ENCODE measurements around the gene SMARCC2. TPM values are rescaled to one million over a fixed set of nuclear protein-coding genes. Genes with fewer than 3 reads are reported as not detected.

The SMARCC2 gene
- total RNA-seq, 2 donors from 2014 or later: 46.2 to 50.8 TPM

DNA sequence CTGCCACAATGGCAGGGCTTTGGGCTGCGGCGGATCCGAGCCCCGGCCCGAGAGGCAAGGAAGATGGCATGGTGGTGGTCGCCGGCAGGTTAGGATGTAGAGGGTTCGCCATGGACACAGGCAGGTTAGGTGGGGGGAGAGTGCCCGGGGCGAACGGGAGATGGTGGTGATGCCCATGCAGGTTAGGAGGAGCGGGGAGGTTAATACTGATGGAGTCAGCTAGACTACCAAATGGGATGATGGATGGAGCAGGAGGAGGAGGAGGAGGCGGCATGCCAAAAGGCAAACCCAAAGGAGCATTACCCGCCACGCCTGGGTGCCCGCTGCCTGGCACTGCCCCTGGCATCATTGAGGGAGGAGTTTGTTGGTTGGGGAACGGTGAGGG is 24.9 kb downstream of the SMARCC2 start:
- no peak overlapping the region for H3K27ac ChIP-seq
- no peak for ATAC-seq

DNA sequence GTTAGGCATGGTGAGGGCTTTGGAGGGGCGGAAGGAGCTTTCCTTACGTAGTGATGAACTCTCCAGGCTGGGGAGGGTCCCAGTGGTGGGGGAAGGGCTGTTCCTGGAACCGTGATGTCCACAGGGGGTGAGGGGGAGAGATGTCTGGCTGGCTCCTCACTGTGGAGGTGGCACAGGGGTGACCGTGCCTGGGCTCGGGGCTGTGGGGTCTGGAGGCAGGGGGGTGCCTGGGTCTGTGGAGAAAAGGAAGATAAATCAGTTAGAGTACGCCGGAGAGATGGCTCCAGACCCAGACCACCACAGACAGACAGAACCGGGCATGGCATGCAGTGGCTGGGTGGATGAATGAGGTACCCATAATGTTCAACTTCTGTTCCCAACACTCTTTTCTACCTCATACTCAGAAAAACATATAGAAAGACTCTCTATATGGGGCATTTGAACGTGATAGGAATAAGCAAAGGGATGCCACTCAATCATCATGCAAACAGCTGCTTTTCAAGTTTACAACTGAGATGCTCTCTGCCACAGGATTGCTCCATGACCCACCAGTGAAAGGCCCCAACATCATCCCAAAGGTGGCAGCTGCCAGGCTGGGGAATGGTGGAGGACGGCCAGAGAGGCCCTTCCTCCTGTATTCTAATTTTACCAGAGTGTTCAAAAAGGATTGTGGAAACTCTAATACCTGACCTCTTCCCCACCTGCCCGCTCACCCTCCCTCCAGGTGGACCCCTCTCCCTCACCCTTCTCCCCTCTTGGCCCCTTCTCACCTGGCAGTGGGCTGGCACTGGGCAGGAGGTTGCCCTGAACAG is 25.5 kb downstream of the SMARCC2 start:
- Histone ChIP-seq H3K4me1 (peaks cover 28% of the 10 kb centered on the region), H3K27me3 (no peaks in the 10 kb centered on the region), H3K9me3 (no peaks in the 10 kb centered on the region), H3K27ac (peak overlapping the region in 1 of 4 donors; percentile 6), H3K4me3 (no peak overlapping the region), H3K36me3 (replicated peaks in 1 of 2; ENCODE audit: insufficient read depth in 1 of 2, low read depth in 2 of 2) (peaks cover 8 to 36% of the 10 kb centered on the region in 2 donors)
- intact Hi-C loops (cut with DNase I): no loop called here
- ATAC-seq (no peak), DNase-seq (no peak)
- no peak for TF ChIP-seq POLR2A (IDR thresholded peaks at IDR 0.05)
- TF ChIP-seq, protein P1, sequence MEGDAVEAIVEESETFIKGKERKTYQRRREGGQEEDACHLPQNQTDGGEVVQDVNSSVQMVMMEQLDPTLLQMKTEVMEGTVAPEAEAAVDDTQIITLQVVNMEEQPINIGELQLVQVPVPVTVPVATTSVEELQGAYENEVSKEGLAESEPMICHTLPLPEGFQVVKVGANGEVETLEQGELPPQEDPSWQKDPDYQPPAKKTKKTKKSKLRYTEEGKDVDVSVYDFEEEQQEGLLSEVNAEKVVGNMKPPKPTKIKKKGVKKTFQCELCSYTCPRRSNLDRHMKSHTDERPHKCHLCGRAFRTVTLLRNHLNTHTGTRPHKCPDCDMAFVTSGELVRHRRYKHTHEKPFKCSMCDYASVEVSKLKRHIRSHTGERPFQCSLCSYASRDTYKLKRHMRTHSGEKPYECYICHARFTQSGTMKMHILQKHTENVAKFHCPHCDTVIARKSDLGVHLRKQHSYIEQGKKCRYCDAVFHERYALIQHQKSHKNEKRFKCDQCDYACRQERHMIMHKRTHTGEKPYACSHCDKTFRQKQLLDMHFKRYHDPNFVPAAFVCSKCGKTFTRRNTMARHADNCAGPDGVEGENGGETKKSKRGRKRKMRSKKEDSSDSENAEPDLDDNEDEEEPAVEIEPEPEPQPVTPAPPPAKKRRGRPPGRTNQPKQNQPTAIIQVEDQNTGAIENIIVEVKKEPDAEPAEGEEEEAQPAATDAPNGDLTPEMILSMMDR (IDR thresholded peaks at IDR 0.05): no peak
- 76 to 81% methylated on average over 11 of the region's 11 CpGs for WGBS, 2 donors

More for the DNA sequence above, 24.9 kb downstream of the SMARCC2 start:
- Histone ChIP-seq H3K27me3 (no peaks in the 10 kb centered on the region), H3K9me3 (no peaks in the 10 kb centered on the region), H3K36me3 (replicated peaks in 1 of 2; ENCODE audit: insufficient read depth in 1 of 2, low read depth in 2 of 2) (peaks cover 8 to 39% of the 10 kb centered on the region in 2 donors), H3K4me3 (no peak overlapping the region), H3K4me1 (peaks cover 27% of the 10 kb centered on the region)
- intact Hi-C loops (cut with DNase I): no loop called here
- DNase-seq: no peak
- TF ChIP-seq, protein P1 (IDR thresholded peaks at IDR 0.05): no peak
- TF ChIP-seq POLR2A (IDR thresholded peaks at IDR 0.05): no peak
- 89 to 91% methylated on average over 14 to 17 of the region's 17 CpGs for WGBS, 2 donors

DNA sequence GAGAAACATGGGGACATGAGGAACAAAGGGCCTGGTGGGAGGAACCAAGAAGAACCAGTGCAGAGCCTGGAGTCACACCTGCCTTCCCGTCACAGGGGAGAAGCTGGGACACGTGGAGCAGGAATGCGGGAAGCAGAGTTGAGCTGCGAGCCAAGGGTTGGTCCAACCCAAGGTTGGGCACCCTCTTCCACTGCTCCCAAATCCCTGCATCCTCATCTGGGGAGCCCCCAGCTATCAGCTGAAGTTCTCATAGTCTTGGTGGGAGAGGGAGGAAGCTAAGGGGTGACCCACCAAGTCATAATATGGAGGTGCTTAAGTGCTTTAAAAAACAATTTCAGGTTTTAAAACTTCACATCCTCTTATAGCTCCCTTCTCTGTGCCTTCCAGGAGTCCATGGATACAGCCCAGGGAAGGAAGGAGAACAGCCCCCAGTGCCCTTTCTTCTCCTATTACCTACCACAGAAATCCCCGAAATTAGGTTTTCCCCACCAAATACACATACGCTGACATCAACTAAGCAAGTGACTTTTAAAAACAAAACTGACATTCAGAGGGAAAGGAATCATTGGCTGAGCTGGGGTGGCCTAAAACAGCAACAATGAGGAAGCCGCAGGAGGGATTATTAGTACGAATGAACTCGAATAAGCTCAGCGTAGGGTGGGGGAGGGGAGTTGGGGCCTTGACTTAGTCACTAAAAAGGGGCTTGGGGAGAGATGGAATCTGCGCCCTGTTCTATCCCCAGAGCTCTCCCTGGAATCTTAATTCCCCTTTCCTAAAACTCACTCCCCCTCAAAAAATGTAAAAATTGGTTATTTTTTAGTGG is 26.6 kb downstream of the SMARCC2 start:
- peaks cover 8 to 31% of the 10 kb centered on the region in 2 donors for H3K36me3 ChIP-seq (replicated peaks in 1 of 2; ENCODE audit: insufficient read depth in 1 of 2, low read depth in 2 of 2)
- ATAC-seq: no peak
- intact Hi-C loops (cut with DNase I): no loop called here
- H3K9me3 ChIP-seq: no peaks in the 10 kb centered on the region
- H3K27me3 ChIP-seq: no peaks in the 10 kb centered on the region
- no peak for TF ChIP-seq POLR2A (IDR thresholded peaks at IDR 0.05)
- TF ChIP-seq, protein P1 (IDR thresholded peaks at IDR 0.05): no peak
- H3K4me1 ChIP-seq: peaks cover 28% of the 10 kb centered on the region
- no peak for DNase-seq
- 70 to 73% methylated on average over 11 of the region's 11 CpGs for whole genome bisulfite sequencing, 2 donors
- H3K4me3 ChIP-seq: no peak overlapping the region
- peak overlapping the region in 1 of 4 donors; percentile 94 for H3K27ac ChIP-seq

DNA sequence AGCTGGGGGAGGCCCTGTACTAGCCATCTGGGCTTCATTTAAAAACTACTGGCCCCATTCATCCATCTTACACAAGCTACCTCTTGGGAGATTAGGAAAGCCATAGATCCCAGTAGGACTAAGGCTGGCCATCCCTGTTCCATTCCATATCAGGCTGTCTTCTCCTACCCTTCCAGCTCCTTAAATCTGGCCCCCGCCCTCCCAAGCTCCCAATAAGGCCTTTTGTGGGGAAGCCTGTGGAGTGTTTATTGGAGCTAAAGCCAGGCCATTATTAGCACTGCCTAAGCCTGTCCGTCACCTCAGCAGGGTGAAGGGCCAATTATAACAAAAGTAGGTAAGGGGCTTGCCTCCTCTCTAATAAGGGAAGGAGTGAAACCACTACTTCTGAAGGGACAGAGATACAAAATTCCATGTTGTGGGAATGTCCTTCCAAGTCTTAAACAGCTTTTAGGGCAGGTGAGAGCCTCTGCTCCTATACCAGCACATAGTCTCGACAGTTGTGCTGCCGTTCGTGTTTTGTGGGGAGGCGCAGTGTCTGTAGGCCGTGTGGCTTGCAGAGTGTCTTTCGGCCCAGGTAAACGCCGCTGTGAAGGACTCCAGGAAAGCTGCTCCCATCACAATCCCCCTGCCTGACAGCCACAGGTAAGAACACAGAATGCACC is 27.5 kb downstream of the SMARCC2 start:
- no peaks in the 10 kb centered on the region for H3K27me3 ChIP-seq
- intact Hi-C loops (cut with DNase I): no loop called here
- peak overlapping the region in 2 of 4 donors; percentile 94 to 98 for H3K27ac ChIP-seq
- H3K4me3 ChIP-seq: no peak overlapping the region
- no peak for TF ChIP-seq POLR2A (IDR thresholded peaks at IDR 0.05)
- TF ChIP-seq, protein P1 (IDR thresholded peaks at IDR 0.05): no peak
- WGBS, 2 donors: 80 to 84% methylated on average over 10 of the region's 10 CpGs
- ATAC-seq: no peak
- H3K36me3 ChIP-seq (replicated peaks in 1 of 2; ENCODE audit: insufficient read depth in 1 of 2, low read depth in 2 of 2): peaks cover 8 to 27% of the 10 kb centered on the region in 2 donors
- no peak for DNase-seq
- H3K4me1 ChIP-seq: peaks cover 34% of the 10 kb centered on the region
- no peaks in the 10 kb centered on the region for H3K9me3 ChIP-seq

All from body of pancreas (tissue), 4 donors.